Thyroid gland (tissue), 4 donors: ENCODE data around the gene RABL6.

ENCODE experiments used
- CTCF ChIP-seq, 6 experiments: fragments of 200-600 bp in 3 of 6; fragments of 450-650 bp in 3 of 6; sonication (generic) in 3 of 6; IDR thresholded peaks; one replicate each; pipeline ENCODE4 v1.5.1; 2016 to 2019; ENCODE audit warnings: antibody characterized with exemption in 6 of 6, mild to moderate bottlenecking in 2 of 6, inconsistent platforms in 1 of 6, moderate library complexity in 1 of 6
- POLR2A ChIP-seq, 2 donors: fragments of 450-650 bp; IDR thresholded peaks; one replicate each; pipeline ENCODE4 v1.6.1; 2017; ENCODE audit warnings: antibody characterized with exemption in 2 of 2, mild to moderate bottlenecking in 2 of 2, moderate library complexity in 1 of 2

- TF ChIP-seq POLR2A (IDR thresholded peaks at IDR 0.05), result no peak
- no peak for TF ChIP-seq CTCF (IDR thresholded peaks at IDR 0.05)
These were observed 30.8 kb downstream of the RABL6 start for GRCh38 chr9:136838314-136839228.
